HEK293T (cell line): ENCODE data around the gene SH3GL3.

Experiments
- ARNT ChIP-seq: fragments of 450-650 bp; IDR thresholded peaks from 2 replicates; pipeline ENCODE4 v1.6.1; 2017; ENCODE audit warnings: mild to moderate bottlenecking
- HDGF ChIP-seq: fragments of 450-650 bp; IDR thresholded peaks from 2 replicates; pipeline ENCODE4 v1.6.1; 2017; ENCODE audit warnings: antibody characterized with exemption, borderline replicate concordance
- SUZ12 ChIP-seq: fragments of 450-650 bp; IDR thresholded peaks from 2 replicates; pipeline ENCODE4 v1.6.1; 2016; ENCODE audit warnings: mild to moderate bottlenecking

DNA sequence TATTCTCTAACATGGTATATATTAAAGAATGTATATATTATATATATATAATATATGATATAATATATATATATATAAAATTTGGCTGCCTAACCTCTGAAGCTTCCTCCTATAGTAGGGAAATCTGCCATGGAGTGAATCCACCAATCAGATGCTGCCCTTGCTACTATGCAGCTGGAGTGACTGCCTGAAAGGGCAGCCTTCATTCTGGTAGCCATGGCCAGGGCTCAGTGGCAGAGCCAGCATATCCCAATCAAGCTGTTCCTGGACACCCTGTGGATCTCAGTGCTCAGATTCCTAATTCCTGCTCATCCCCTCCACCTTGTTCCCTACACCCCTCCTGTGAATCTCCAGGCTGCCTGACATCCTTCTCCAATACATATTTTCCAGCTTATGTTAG, 2.2 kb upstream of the SH3GL3 start:
- no peak for TF ChIP-seq SUZ12
- no peak for TF ChIP-seq HDGF
- no peak for TF ChIP-seq ARNT
